ENCODE results near the gene TMEM245. TPM values are rescaled to one million over a fixed set of nuclear protein-coding genes. Genes with fewer than 3 reads are reported as not detected.

TMEM245 gene
- total and polyA plus RNA-seq, 5 donors = 25.6 to 136 (median 93.1) TPM

DNA sequence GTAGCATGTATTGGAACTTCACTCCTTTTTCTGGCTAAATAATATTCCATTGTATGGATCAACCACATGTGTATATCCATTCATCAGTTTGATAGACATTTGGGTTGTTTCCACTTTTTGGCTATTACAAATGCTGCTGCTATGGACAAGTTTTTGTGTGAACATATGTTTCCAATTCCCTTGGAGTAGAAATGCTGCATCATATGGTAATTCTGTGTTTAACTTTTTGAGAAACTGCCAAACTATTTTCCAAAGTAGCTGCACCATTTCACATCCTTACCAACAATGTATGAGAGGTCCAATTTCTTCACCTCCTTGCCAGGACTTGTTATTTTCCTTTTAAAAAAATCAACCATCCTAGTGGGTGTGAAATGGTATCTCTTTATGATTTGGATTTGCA lies 38.9 kb upstream of the TMEM245 start:
- no peak overlapping the region for H3K27ac ChIP-seq (ENCODE audit: low read length)
- H3K4me1 ChIP-seq (ENCODE audit: control insufficient read depth, insufficient read depth, low read length) = no peaks in the 10 kb centered on the region
- H3K27me3 ChIP-seq (ENCODE audit: control insufficient read depth, insufficient read depth) = no peaks in the 10 kb centered on the region
- intact Hi-C loops (cut with DNase I) = no loop called here
- H3K9me3 ChIP-seq (ENCODE audit: control insufficient read depth, low read length) = no peaks in the 10 kb centered on the region
- ATAC-seq (no peak), DNase-seq (no peak)
- H3K4me3 ChIP-seq (ENCODE audit: low read length) = no peak overlapping the region

DNA sequence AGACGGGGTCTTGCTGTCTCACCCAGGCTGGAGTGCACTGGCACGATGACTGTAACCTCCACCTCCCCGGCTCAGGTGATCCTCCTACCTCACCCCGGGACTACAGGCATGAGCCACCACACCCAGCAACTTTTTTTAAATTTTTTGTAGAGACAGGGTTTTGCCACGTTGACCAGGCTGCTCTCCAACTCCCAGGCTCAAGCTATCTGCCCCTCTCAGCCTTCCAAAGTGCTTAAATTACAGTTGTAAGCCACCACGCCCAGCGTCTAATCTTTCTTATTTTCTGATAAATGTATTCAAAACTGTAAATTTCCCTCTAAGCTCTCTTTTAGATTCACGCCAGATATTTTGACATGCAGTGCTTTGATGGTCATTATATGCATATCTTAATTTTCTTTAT lies 37.0 kb upstream of the TMEM245 start:
- ATAC-seq = no peak
- Histone ChIP-seq H3K9me3 (ENCODE audit: control insufficient read depth, low read length) (no peaks in the 10 kb centered on the region), H3K27me3 (ENCODE audit: control insufficient read depth, insufficient read depth) (no peaks in the 10 kb centered on the region), H3K4me3 (ENCODE audit: low read length) (no peak overlapping the region), H3K4me1 (ENCODE audit: control insufficient read depth, insufficient read depth, low read length) (no peaks in the 10 kb centered on the region), H3K27ac (ENCODE audit: low read length) (no peak overlapping the region)
- intact Hi-C loops (cut with DNase I) = no loop called here
- no peak for DNase-seq
- 79% methylated on average over 8 of the region's 8 CpGs for WGBS

DNA sequence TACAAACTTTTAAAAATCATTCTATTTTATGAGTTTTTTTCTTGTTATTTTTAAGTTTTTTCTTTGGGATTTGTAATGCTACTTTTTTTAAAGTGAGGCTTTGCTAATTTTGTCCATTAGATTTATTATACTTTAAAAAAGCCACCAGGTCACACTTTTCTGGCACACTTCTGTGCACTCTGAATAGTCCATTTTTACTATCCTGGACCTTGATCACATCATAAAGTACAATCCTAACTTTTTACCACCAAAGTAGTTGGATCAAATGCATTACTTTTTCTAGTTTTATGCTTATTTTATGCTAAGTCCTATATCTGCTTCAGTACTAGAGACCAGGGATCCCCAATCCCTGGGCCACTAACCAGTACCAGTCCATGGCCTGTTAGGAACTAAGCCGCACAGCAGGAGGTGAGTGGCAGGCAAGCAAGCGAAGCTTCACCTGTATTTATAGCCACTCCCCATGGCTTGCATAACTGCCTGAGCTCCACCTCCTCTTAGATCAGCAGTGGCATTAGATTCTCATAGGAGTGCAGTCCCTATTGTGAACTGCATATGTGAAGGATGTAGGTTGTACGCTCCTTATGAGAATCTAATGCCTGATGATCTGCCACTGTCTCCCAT lies 31.3 kb upstream of the TMEM245 start:
- DNase-seq (no peak), ATAC-seq (no peak)
- no peaks in the 10 kb centered on the region for H3K9me3 ChIP-seq (ENCODE audit: control insufficient read depth, low read length)
- no peaks in the 10 kb centered on the region for H3K4me1 ChIP-seq (ENCODE audit: control insufficient read depth, insufficient read depth, low read length)
- H3K27me3 ChIP-seq (ENCODE audit: control insufficient read depth, insufficient read depth) = no peaks in the 10 kb centered on the region
- H3K27ac ChIP-seq (ENCODE audit: low read length) = no peak overlapping the region
- intact Hi-C loops (cut with DNase I) = no loop called here
- no peak overlapping the region for H3K4me3 ChIP-seq (ENCODE audit: low read length)
- WGBS = 94% methylated on average over 3 of the region's 3 CpGs

DNA sequence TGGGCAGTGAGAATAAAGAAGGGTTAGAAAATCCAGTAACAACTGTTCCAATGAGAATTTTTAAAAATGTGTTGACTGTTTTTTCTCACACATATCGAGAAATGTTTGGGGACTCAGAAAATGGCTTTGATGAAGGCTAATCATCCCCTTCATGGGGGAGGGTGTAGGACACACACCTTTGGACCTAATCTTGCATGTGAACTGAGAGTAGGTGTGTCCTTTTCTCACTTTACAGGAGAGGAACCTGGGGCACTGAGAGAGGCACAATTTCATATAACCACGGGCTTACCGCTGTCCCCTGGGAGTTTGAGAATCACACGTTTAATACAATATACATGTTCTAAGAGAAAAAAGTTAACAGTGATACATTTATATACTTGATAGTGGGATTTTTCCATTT lies 30.0 kb upstream of the TMEM245 start:
- H3K9me3 ChIP-seq (ENCODE audit: control insufficient read depth, low read length) = no peaks in the 10 kb centered on the region
- no peaks in the 10 kb centered on the region for H3K27me3 ChIP-seq (ENCODE audit: control insufficient read depth, insufficient read depth)
- WGBS = 86% methylated on average over 4 of the region's 4 CpGs
- no peak overlapping the region for H3K4me3 ChIP-seq (ENCODE audit: low read length)
- intact Hi-C loops (cut with DNase I) = no loop called here
- DNase-seq (no peak), ATAC-seq (no peak)
- no peaks in the 10 kb centered on the region for H3K4me1 ChIP-seq (ENCODE audit: control insufficient read depth, insufficient read depth, low read length)
- no peak overlapping the region for H3K27ac ChIP-seq (ENCODE audit: low read length)

DNA sequence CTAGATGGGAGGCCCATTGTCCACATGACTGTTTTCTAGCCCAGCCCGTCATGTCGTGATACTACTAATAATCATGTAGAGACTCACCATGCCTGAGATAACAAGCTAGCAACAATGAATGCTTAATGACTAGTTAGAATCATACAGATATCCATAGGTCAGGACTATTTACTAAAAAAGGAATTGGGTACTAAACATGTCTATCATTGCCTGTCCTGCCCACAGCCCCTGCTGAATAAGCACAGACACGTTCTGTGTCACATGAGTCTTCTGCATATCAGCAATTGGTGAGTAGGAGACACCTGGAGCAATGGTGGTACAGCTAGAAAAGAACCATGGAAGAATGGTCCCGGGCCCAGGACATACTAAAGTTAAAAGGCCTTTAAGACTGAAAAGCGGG lies 29.3 kb upstream of the TMEM245 start:
- Histone ChIP-seq H3K4me1 (ENCODE audit: control insufficient read depth, insufficient read depth, low read length) (no peaks in the 10 kb centered on the region), H3K27ac (ENCODE audit: low read length) (no peak overlapping the region), H3K9me3 (ENCODE audit: control insufficient read depth, low read length) (no peaks in the 10 kb centered on the region), H3K4me3 (ENCODE audit: low read length) (no peak overlapping the region), H3K27me3 (ENCODE audit: control insufficient read depth, insufficient read depth) (no peaks in the 10 kb centered on the region)
- DNase-seq (no peak), ATAC-seq (no peak)
- 80% methylated on average over 5 of the region's 5 CpGs for WGBS
- intact Hi-C loops (cut with DNase I) = no loop called here

DNA sequence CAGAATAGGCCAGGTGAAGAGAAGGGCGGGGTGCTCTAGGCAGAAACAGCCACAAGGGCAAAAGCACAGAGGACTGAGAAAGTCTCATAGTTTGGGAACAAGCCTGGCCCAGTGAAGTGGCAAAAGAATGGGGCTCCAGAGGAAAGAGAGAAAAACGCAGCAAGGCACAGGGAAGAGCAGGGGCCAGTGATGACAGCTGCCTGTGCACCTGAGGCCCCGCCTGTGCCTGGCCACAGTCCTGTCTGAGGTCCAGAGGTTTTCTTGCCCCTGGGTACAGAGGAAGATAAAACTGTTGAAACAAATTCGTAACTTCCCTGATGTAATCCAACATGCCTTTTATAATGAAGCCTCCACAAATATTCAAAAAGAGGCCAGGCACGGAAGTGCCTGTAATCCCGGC lies 25.3 kb upstream of the TMEM245 start:
- Histone ChIP-seq H3K27me3 (ENCODE audit: control insufficient read depth, insufficient read depth) (no peaks in the 10 kb centered on the region), H3K4me1 (ENCODE audit: control insufficient read depth, insufficient read depth, low read length) (no peaks in the 10 kb centered on the region), H3K9me3 (ENCODE audit: control insufficient read depth, low read length) (no peaks in the 10 kb centered on the region), H3K27ac (ENCODE audit: low read length) (no peak overlapping the region), H3K4me3 (ENCODE audit: low read length) (no peak overlapping the region)
- intact Hi-C loops (cut with DNase I) = no loop called here
- DNase-seq (no peak), ATAC-seq (no peak)
- WGBS = 87% methylated on average over 6 of the region's 6 CpGs

DNA sequence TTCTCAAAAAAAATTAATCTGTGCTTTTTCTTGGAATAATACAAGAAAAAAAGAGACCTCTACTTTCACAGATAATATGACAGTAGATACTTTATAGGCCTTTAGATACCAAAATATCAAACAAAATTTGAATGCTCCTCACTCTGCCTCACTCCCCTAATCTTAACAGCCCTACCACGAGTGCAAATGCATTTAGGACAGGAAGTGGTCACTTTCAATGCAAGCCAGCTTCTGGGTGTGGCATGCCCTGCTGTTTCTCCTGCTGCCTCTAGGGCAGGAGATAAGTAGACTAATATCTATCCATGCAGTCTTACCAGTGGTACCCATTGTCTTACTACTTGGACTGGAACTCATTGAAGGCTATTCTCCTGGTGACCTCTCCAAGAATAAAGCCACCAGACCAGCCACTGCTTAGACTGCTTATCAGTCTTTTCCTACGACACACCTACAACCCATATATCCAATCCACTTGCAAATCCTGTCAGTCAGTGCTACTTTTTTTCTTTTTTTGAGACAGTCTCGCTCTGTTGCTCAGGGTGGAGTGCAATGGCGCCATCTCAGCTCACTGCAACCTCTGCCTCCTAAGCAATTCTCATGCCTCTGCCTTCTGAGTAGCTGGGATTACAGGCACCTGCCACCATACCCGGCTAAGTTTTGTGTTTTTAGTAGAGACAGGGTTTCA lies 24.3 kb upstream of the TMEM245 start:
- Histone ChIP-seq H3K4me1 (ENCODE audit: control insufficient read depth, insufficient read depth, low read length) (no peaks in the 10 kb centered on the region), H3K27ac (ENCODE audit: low read length) (no peak overlapping the region), H3K27me3 (ENCODE audit: control insufficient read depth, insufficient read depth) (no peaks in the 10 kb centered on the region), H3K9me3 (ENCODE audit: control insufficient read depth, low read length) (no peaks in the 10 kb centered on the region), H3K4me3 (ENCODE audit: low read length) (no peak overlapping the region)
- 71% methylated on average over 5 of the region's 5 CpGs for WGBS
- no peak for DNase-seq
- ATAC-seq = peak in 1 of 2 donors; percentile 56
- intact Hi-C loops (cut with DNase I) = no loop called here

DNA sequence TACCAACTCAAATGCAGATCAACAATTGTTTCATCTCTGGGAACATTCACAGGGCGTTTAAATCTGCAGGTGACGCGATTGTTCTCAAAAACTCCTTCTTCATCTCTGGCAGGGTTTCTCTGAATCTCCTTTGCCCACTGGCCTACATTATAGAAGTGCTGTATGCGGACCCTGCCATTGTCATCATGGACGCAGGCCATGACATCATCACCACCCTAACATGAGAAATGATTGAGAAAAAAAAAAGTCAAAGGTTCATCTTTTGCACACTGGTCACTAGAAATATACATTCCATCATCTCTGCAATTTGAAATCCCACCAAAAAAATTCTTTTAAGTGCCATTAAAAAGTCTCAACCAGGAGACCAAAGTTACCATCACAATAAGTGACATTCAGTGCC lies 21.6 kb upstream of the TMEM245 start:
- H3K4me1 ChIP-seq (ENCODE audit: control insufficient read depth, insufficient read depth, low read length) = no peaks in the 10 kb centered on the region
- DNase-seq = no peak
- no peak for ATAC-seq
- WGBS = 91% methylated on average over 5 of the region's 5 CpGs
- H3K4me3 ChIP-seq (ENCODE audit: low read length) = no peak overlapping the region
- intact Hi-C loops (cut with DNase I) = no loop called here
- H3K27me3 ChIP-seq (ENCODE audit: control insufficient read depth, insufficient read depth) = no peaks in the 10 kb centered on the region
- no peak overlapping the region for H3K27ac ChIP-seq (ENCODE audit: low read length)
- H3K9me3 ChIP-seq (ENCODE audit: control insufficient read depth, low read length) = no peaks in the 10 kb centered on the region

DNA sequence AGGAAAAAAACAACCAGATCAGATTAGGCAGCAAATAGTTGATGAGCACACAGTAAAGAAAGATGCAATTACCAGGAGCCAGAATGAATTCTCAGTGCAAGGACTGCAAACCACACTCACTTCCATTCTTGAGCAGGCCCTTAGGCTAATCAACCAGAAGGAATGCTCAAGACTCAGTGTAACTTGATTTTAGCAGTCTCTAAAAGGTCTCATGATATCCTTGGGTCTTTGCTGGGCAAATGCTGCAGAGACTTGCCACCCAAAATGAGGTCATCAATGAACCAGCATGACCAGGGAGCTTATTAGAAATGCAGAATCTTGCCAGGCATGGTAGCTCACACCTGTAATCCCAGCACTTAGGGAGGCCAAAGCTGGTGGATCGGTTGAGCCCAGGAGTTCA lies 20.1 kb upstream of the TMEM245 start:
- Histone ChIP-seq H3K4me1 (ENCODE audit: control insufficient read depth, insufficient read depth, low read length) (no peaks in the 10 kb centered on the region), H3K27me3 (ENCODE audit: control insufficient read depth, insufficient read depth) (no peaks in the 10 kb centered on the region), H3K4me3 (ENCODE audit: low read length) (no peak overlapping the region), H3K27ac (ENCODE audit: low read length) (no peak overlapping the region), H3K9me3 (ENCODE audit: control insufficient read depth, low read length) (no peaks in the 10 kb centered on the region)
- intact Hi-C loops (cut with DNase I) = no loop called here
- DNase-seq = no peak
- 53% methylated on average over 1 of the region's 1 CpG for WGBS
- no peak for ATAC-seq

DNA sequence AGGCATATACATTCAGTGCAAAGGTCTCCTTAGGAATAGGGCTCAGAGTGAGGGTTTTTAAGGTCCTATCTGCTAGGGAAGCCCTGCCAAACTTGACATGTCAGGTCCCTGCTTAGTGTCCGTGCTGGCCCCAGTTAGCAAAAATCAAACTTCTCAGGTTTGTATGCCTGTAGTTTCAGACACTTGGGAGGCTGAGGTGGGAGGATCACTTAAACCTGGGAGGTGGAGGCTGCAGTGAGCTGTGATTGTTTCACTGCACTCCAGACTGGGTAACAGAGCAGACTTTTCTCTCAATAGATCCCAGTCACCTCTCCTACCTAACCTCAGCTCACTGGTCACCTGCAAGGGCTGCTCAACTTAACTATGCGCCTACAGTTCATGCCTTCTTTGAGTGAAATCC lies 18.7 kb upstream of the TMEM245 start:
- H3K27ac ChIP-seq (ENCODE audit: low read length) = no peak overlapping the region
- intact Hi-C loops (cut with DNase I) = no loop called here
- no peak for ATAC-seq
- no peak for DNase-seq
- no peak overlapping the region for H3K4me3 ChIP-seq (ENCODE audit: low read length)
- no peaks in the 10 kb centered on the region for H3K4me1 ChIP-seq (ENCODE audit: control insufficient read depth, insufficient read depth, low read length)
- 89% methylated on average over 2 of the region's 2 CpGs for WGBS
- H3K9me3 ChIP-seq (ENCODE audit: control insufficient read depth, low read length) = no peaks in the 10 kb centered on the region
- no peaks in the 10 kb centered on the region for H3K27me3 ChIP-seq (ENCODE audit: control insufficient read depth, insufficient read depth)

DNA sequence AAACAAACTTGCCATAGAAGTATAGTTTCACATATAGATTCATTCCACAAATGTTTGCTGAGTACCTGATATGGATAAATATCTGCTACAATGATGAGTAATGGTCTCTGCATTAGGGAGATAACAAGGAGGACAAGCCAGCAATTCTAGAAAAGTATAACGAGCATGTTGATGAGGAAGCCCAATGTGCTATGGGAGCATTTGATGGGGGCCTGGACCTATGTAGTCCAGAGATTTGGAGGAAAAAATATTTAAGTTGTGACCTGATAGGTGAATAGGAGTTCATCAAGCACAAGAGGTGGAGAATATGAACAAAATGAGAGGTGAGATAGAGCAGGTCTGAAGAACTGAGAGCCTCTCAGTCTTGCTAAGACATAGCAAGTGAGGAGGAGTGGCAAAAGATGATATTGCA lies 14.4 kb upstream of the TMEM245 start:
- DNase-seq = no peak
- H3K4me1 ChIP-seq (ENCODE audit: control insufficient read depth, insufficient read depth, low read length) = no peaks in the 10 kb centered on the region
- H3K9me3 ChIP-seq (ENCODE audit: control insufficient read depth, low read length) = no peaks in the 10 kb centered on the region
- no peak for ATAC-seq
- 84% methylated on average over 1 of the region's 1 CpG for WGBS
- intact Hi-C loops (cut with DNase I) = no loop called here
- no peak overlapping the region for H3K4me3 ChIP-seq (ENCODE audit: low read length)
- no peaks in the 10 kb centered on the region for H3K27me3 ChIP-seq (ENCODE audit: control insufficient read depth, insufficient read depth)
- H3K27ac ChIP-seq (ENCODE audit: low read length) = no peak overlapping the region

DNA sequence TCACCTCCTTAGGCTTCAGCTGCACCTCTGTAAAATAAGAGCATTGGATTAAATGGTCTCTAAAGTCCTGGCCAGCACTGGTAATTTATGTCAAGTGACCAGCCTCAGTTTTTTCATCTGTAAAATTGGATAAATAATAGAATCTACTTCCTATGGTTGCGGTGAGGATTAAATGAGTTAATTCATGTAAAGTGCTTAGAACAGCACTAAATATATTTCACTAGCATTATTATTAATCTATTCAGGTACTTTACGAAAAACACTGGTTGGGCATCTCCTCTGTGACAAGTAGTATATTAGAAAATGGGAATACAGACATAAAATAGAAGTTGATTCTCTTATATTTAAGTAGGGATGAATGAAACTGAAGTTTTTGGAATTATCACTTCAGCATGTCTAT lies 13.8 kb upstream of the TMEM245 start:
- no peaks in the 10 kb centered on the region for H3K27me3 ChIP-seq (ENCODE audit: control insufficient read depth, insufficient read depth)
- no peaks in the 10 kb centered on the region for H3K4me1 ChIP-seq (ENCODE audit: control insufficient read depth, insufficient read depth, low read length)
- intact Hi-C loops (cut with DNase I) = no loop called here
- H3K27ac ChIP-seq (ENCODE audit: low read length) = no peak overlapping the region
- no peak overlapping the region for H3K4me3 ChIP-seq (ENCODE audit: low read length)
- no peak for DNase-seq
- H3K9me3 ChIP-seq (ENCODE audit: control insufficient read depth, low read length) = no peaks in the 10 kb centered on the region
- no peak for ATAC-seq
- WGBS = 92% methylated on average over 2 of the region's 2 CpGs
